ENCODE measurements around the gene GLP2R.

GRCh38 chr17:9817086-9817485 lies 8.6 kb upstream of the GLP2R start:
- TF ChIP-seq CTCF (IDR thresholded peaks at IDR 0.05) (no peak), POLR2A (IDR thresholded peaks at IDR 0.05) (no peak)
